GM19099 (cell line): ENCODE results near the gene CAMTA1.

Experiments used
- POLR2A ChIP-seq: IDR thresholded peaks from 3 replicates; pipeline ENCODE4 v1.6.1; 2011; ENCODE audit warnings: low read depth; ENCODE audit not compliant: insufficient read length; ENCODE audit errors: extremely low read depth

The CAMTA1 gene

DNA sequence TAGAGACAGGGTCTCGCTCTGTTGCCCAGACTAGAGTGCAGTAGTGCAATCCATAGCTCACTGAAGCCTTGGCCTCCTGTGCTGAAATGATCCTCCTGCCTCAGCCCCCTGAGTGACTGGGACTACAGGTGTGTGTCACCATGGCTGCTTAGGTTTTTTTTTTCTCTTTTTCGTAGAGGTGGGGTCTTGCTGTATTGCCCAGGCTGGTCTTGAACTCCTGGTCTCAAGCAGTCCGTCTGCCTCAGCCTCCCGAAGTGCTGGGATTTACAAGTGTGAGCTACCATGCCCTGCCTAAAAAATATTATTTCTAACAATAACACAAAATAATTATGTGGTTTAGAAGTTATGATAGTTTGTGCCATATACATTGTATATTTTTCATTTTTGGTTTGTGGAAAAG lies 9.9 kb downstream of the CAMTA1 start:
- no peak for TF ChIP-seq POLR2A

DNA sequence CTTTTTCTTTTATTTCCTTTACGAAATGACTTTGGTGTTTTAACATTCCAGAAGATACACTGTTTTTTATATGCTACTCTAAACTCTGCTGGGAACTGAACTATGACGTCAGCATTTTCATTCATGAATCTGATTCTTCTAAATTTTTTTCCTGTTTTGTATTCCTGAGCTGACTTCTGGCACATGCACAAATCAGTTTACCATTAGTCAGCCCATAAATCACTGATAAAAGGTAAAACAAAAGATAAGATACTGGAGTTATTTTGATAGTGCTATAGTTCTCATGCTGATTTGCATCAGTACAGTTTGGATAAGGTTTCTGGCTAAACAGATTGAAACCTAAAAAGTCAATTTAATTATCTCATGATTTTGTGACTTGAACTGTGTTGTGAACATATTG lies 10.4 kb downstream of the CAMTA1 start:
- TF ChIP-seq POLR2A: no peak

DNA sequence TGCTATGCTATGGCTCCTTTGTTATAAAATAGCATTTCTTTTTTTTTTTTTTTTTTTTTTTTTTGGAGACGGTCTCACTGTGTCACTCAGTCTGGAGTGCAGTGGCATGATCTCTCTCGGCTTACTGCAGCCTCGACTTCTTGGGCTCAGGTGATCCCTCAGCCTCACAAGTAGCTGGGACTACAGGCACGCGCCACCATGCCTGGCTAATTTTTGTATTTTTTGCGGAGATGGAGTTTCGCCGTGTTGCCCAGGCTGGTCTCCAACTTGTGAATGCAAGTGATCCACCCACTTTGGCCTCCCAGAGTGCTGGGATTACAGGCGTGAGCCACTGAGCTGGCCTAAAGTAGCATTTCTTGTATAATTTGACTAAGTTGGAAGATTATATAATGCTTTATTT lies 10.8 kb downstream of the CAMTA1 start:
- TF ChIP-seq POLR2A: no peak

DNA sequence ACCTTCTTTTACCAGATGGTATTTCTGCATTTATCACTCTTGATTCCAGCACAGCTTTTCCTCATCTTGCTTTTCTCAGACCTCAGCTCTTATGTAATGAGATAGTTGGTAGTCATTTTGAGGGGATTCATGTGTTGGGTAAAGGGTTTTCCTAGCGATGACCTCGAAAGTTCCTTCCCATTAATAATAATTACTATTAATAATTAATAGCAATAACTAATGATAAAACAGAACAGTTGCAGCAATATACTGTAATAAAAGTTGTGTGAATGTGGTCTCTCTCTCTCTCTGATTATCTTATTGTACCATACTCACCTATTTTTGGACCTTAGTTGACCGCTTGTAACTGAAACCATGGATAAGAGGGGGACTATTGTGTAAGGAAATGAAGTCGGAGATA lies 14.2 kb downstream of the CAMTA1 start:
- no peak for TF ChIP-seq POLR2A

GRCh38 chr1:6800745-6801144 lies 15.5 kb downstream of the CAMTA1 start:
- TF ChIP-seq POLR2A: no peak

- TF ChIP-seq POLR2A: no peak
Measured at GRCh38 chr1:6801199-6801598, 15.9 kb downstream of the CAMTA1 start.

DNA sequence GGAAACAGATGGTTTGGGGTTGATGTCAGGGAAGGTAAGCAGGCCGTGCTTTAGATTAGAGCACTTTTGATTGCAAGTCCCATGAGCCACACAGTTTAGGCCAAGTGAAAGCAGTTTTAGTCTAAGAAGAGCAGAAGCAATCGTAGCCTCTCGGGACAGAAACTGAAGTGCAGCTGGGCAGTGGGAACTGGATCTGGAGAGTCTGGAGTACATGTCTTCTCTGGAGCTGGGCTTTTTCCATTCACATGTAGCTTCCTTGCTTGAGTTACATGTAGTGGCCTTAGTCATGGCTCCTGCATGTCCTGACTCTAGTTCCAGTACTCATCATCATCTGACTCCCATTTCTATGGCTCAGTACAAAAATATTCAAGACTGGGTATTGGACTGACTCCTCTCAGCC lies 16.7 kb downstream of the CAMTA1 start:
- no peak for TF ChIP-seq POLR2A

GRCh38 chr1:6802454-6802853 lies 17.2 kb downstream of the CAMTA1 start:
- TF ChIP-seq POLR2A: no peak

GRCh38 chr1:6802893-6803292 lies 17.6 kb downstream of the CAMTA1 start:
- TF ChIP-seq POLR2A: no peak

DNA sequence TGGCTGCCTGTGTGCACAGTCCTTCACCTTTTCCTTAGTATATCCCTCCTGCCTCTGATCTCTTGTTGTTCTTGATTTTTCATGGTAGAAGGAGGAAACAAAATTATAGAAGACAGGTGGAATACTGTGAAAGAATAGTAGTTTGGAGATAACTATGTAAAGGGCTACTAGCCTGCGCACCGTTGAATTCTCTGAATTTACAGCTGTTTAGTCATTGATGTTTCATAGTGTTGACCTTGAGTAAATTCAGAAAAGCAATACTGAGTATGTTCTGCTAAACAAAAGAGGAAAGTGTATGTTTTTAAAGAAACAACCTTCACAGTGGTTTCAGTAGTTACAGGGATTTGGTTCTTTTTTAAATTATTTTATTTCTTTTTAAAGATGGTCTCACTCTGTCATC lies 18.1 kb downstream of the CAMTA1 start:
- no peak for TF ChIP-seq POLR2A

GRCh38 chr1:6805004-6805416 lies 19.8 kb downstream of the CAMTA1 start:
- no peak for TF ChIP-seq POLR2A

- no peak for TF ChIP-seq POLR2A
Measured at GRCh38 chr1:6807782-6808181, 22.5 kb downstream of the CAMTA1 start.

GRCh38 chr1:6809461-6809860 lies 24.2 kb downstream of the CAMTA1 start:
- no peak for TF ChIP-seq POLR2A

GRCh38 chr1:6811583-6811982 lies 26.3 kb downstream of the CAMTA1 start:
- no peak for TF ChIP-seq POLR2A

DNA sequence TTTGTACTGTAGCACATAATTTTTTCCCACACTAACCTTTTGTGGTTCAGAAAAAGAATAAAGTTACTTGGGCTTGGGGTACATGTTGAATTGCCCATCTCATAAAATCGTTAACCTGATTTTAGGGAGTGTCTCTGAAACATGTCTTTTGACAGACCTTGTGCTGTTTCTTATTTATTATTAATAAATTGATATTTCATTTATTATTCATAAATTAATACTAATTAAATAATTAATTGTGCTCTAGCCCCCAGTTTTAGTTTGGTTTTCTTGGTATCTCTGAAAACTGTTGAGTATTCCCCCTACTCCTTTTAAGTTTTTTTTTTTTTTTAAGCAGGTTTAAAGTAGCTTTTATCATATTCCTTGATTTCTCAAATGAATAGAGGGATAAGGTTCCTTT lies 27.9 kb downstream of the CAMTA1 start:
- TF ChIP-seq POLR2A: no peak

- no peak for TF ChIP-seq POLR2A
Measured at GRCh38 chr1:6815726-6816125, 30.5 kb downstream of the CAMTA1 start.

DNA sequence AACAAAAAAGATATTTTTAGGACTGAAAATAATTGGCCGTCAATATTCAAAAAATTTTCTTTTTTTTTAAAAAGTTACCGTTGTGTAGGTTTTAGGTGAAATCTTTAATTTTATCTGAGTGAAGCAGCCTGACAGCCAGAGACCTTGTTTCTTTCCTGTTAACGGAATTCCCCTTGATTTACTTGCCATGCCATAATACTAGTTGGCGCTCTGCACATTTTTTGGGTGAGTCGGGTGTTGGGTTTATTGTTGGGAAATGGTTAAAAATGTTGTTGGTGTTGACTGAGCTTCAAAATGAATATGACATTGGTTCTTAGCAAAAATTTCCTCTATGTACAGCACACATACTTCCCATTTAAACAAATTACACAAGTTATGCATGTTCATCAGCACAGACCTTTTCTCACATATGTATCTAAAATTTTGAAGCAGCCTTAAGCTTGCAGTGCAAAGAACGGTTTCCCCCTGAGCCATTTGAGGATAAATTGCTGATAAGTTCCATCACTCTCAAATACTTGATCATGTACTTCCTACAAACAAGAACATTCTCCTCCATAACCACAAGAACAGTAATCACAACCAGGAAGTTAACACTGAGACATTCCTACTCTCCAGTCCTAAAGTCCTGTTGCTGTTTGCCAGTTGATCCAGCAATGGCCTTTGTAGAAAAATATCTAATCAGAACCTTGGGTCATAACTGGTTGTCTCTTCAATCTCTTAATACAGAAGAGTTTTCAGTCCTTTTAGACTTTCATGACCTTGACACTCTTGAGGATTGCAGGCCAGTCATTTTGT lies 34.2 kb downstream of the CAMTA1 start:
- TF ChIP-seq POLR2A: no peak
